HG03066 (cell line): Measurements from ENCODE around the gene HRC.

Experiments used
- ATAC-seq: cut with Tn5 transposase; IDR thresholded peaks from one replicate; pipeline ENCODE4 v1.9.1; 2021; ENCODE audit warnings: low read depth; ENCODE audit not compliant: unreplicated experiment

The HRC gene

DNA sequence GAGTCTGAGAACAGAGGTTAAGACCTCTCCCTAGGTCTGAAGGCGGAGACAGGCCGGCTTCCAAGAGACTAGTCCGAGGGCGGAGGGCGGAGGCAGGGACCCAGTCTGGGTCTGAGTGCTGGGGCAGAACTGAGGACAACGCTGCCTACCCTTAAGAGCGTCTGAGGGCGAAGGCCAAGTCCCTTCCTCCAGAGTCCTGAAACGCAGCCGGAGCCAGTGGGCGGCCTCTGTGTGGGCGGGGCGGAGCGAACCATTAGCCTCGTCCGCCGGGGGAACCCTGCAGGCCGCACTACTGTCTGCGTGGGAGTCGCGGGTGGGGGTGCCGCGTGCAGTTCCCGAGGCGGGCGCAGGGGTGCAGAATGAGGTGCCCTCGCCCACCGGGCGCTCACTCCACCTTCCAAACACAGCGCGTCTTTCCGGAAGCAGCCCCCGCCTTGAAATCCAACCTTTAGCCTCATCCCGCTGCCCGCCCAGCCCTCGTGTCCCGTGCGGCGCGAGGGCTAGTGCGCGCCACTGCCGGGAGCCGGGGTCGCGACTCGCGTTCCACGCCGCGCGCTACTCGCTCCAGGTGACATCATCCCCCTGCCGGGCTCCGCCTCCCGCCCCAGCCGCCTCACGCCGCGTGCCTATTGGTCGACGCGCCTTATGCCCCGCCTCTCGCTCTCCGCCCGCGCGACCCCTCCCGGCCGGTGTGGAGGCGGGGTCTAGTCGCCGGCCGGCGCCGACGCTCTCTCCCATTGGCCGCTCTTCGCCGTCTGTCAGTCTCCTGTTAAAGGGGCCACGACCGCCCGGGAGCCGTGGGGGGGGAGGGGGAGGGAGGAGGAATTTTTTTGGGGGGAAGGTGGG is 36.4 kb downstream of the HRC start, which contains the start of gene C19orf73:
Gene C19orf73, minus strand, starts transcription at position 579 of the 846 bp plus-strand sequence. Its CDS starts 121 bp downstream, at position 458.
- ATAC-seq, result peak; percentile 67

DNA sequence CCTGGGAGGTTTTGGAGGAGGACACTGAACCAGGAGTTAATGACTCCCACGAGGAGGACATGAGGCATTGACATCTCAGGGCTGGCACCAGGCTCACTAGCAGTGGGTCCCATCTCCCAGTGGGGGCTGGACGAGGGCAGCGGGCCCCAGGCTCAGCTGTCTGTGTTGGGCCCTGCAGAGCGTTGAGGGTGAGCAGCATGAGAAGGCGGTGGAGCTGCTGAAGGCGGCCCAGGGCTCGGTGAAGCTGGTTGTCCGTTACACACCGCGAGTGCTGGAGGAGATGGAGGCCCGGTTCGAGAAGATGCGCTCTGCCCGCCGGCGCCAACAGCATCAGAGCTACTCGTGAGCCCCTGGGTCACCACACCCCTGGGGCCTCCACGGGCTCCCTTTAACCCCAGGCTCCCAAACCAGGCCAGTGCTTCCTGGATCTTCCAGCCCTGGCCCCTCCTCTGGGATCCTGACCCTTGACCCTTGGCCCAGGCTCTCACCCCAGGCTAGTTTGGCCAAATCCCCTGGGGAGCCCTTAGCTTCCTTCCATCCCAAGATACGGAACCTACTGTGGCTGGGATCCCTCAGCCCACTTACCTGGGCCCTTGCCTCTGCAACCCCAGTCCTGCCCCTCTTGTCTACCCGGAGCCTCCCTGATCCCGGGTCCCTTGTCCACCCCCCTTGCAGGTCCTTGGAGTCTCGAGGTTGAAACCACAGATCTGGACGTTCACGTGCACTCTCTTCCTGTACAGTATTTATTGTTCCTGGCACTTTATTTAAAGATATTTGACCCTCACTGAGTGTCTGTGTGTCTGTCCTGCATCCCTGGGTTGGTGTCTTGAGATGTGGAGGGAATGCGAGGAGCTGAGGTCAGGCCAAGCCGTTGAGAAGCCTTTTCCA is 37.3 kb downstream of the HRC start:
- no peak for ATAC-seq

DNA sequence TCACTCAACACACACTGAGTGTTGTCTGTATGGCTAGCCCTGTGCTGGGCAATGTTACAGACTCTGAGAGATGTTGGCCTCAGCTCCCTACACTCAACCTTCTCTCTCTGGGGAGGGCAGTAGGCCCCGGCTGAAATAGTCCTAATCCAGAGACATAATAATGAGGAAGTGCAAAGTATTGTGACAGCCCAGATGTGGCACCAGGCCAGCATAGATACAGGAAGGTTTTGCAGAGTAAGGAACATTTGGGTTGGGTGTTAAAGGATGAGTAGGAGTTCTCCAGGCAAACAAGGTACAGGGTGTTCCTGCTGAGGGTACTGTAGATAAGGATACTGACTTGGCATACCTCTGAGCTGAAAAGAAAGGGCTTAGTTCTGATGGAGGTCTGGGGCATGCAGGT is 38.7 kb downstream of the HRC start:
- ATAC-seq, result no peak

DNA sequence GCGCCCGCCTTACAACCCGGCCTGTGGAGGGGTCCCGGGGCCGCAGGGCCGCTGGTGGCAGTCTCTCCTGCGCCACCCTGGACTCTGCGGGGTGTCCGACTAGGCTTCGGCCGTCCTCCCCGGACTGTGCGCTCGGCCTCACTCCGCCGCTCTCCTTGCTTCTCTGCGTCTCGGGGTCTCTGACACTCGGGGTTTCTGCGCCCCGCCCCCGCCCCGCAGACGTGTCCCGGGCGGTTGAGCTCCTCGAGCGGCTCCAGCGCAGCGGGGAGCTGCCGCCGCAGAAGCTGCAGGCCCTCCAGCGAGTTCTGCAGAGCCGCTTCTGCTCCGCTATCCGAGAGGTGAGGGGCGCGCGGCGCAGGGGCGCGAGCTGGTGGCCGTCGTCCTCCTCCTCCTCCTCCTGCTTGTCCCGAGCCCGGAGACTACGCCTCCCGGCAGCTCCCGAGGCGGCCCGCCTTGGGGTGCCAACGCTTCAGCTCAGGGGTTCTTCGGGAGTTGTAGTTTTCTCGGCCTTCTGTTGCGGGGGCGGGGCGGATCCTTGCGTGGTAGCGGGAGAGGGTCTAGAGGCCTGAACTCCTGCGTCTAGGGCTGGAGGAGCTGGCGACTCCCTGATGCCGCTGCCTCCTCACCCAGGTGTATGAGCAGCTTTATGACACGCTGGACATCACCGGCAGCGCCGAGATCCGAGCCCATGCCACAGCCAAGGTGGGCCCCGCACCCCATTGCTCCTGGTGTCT is 40.4 kb downstream of the HRC start:
- no peak for ATAC-seq

DNA sequence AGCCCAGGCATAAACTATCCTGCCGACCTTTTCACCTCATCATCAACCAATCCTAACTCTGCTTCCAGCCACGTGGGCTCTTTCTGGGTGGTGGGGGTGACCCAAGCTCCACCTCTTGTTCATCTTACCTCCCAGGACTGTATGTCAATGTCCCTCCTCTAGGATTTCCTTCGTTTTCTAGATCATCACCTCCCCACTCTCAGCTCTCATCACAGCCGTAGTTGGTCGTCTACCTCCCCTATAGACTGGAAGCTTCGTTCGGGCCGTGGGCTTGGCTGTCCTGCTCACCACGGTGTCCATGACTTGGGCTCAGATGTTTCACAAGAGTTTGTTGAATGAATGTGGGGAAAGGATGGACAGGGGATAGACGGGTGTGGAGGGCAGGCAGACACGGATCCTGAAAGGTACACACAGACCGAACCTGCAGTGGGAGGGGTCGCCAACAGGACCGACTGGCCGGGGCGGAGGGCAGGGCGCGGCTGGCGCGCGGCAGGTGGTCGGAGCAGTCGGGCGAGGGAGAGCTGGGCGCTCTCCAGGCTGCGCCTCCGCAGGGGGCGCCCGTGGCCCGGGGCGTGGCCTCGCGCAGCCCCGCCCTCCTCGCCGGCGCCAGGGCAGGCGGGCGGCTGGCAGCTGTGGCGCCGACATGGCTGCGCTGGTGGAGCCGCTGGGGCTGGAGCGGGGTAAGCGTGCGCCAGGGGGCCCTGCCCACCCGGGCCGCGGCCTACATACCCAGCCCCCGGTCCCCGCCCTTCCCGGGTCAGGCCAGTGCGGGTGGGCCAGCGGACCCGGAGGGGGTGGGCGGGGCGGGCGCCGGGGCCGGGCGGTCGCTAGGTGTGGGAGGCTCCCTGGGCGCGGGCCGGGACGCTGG is 41.2 kb downstream of the HRC start, which contains the start of gene LIN7B:
Gene LIN7B, plus strand, starts transcription at position 609 of the 868 bp plus-strand sequence. Its CDS starts 35 bp downstream, at position 644.
- no peak for ATAC-seq

DNA sequence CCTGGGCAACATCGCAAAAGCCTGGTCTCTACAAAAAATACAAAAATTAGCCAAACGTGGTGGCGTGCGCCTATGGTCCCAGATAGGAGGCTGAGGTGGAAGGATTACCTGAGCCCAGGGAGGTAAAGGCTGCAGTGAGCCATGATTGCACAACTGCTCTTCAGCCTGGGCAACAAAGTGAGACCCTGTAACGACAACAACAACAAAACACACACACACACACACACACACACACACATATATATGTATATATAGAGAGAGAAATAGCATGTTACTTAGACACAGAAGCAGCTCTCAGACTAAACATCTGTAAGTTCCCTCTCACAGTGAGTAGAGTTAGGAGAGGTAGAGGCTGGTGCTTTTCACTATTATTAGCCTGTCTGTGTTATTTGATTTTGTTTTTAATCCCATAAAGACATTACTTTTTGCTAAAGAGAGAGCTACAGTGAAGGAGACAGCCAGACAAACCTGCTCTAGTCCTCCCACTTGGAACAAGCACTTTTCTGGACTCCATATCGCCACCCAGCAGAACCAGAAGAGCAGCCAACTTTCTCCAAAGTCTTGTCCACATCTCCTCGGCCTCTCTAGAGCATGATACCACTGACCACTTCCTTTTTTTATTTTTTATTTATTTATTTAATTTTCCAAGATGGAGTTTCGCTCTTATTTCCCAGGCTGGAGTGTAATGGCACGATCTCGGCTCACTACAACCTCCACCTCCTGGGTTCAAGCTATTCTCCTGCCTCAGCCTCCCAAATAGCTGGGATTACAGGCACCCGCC is 43.8 kb downstream of the HRC start:
- no peak for ATAC-seq

DNA sequence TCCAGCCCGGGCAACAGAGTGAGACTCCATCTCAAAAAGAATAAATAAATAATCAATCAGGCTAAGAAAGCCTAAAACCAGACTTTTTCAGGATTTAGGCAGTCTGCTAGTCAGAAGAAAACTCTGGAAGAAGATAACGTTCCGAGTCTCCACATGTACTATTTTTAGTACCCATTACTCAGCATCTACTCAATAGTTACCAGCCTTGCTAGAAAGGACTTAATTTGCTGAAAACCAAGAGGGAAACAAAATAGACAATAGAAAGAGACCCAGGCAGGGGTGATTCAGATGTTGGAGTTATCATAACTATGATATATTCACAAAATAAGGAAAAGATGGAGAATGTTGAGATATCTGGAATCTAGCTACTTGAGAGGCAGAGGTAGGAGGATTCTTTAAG is 44.6 kb downstream of the HRC start:
- no peak for ATAC-seq

DNA sequence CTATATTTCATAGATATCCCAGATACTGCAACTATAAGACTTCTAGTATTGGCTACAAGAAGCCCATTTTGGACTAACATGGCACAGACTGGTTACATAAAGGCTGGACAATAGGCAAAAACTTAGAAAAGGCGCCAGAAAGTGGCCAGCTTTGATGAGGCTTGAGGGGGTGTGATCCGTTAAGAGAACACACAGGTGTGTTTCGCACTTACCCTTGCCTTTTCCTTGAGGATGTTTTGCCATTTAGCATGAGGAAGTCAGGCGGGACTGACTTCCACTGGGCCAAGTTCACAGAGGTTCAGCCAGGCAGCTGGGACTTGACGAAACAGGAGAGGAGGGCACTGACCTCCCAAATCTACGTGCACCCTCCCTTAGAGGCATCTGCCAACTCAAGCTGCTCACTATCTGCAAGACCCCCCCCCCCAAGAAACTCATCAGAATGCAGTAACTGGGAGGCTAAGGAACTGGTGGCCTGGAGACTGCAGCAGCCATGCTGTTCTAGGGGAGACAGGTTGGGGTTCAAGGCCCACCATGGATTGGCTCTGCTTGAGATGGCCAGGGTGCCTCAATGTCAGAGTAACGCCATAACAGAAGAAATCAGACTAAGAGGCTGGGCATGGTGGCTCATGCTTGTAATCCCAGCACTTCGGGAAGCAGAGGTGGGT is 45.5 kb downstream of the HRC start:
- ATAC-seq, result no peak

DNA sequence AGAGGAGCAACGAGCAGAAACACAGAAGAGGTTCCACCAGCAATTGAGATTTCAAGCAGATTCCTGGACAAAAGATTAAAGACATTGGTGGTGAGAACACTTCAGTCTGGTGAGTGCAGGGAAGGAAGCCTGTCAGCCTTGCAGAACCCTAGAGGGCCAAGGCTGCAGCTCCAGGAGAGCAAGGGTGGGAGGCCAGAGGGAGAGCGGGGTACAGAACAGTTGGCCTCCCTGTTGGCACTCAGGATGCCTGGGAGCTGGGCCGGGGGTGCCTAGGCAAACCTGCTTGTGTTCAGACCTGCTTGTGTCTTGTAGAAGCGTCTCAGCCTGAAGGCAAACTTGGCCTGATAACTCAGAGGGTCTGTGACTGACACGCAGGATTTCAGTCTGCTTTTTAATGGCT is 46.1 kb downstream of the HRC start:
- no peak for ATAC-seq

DNA sequence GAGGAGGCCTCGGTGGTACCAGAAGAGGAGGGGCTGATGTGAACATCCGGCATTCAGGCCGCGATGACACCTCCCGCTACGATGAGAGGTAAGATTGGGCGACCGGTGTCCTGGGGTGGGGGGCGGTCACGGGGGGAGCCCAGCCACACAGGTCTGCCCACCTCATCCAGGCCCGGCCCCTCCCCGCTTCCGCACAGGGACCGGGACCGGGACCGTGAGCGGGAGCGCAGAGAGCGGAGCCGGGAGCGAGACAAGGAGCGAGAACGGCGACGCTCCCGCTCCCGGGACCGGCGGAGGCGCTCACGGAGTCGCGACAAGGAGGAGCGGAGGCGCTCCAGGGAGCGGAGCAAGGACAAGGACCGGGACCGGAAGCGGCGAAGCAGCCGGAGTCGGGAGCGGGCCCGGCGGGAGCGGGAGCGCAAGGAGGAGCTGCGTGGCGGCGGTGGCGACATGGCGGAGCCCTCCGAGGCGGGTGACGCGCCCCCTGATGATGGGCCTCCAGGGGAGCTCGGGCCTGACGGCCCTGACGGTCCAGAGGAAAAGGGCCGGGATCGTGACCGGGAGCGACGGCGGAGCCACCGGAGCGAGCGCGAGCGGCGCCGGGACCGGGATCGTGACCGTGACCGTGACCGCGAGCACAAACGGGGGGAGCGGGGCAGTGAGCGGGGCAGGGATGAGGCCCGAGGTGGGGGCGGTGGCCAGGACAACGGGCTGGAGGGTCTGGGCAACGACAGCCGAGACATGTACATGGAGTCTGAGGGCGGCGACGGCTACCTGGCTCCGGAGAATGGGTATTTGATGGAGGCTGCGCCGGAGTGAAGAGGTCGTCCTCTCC is 47.4 kb downstream of the HRC start:
- no peak for ATAC-seq

DNA sequence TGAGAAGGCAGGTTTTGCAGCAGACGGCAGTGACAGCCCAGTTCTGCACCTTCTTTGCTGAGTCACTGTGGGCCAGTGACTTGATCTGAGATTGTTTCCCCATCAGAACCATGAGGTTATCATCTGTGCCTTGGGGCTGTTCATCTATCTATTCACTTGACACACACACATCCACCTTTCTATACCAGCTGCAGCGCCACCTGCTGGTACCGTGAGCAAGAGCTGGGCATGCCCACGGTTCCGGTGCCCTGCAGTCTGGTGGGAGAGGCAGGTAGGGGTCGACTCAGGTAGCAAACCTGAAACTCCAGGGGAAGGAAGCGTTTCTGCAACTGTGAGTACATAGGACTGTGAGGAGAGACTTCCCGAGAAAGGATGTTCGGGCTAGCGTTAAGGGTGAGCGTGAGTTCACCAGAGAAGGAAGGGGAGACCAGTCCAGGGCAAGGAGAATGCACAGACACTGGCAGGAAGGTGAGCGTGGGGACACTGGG is 48.5 kb downstream of the HRC start:
- ATAC-seq, result no peak

DNA sequence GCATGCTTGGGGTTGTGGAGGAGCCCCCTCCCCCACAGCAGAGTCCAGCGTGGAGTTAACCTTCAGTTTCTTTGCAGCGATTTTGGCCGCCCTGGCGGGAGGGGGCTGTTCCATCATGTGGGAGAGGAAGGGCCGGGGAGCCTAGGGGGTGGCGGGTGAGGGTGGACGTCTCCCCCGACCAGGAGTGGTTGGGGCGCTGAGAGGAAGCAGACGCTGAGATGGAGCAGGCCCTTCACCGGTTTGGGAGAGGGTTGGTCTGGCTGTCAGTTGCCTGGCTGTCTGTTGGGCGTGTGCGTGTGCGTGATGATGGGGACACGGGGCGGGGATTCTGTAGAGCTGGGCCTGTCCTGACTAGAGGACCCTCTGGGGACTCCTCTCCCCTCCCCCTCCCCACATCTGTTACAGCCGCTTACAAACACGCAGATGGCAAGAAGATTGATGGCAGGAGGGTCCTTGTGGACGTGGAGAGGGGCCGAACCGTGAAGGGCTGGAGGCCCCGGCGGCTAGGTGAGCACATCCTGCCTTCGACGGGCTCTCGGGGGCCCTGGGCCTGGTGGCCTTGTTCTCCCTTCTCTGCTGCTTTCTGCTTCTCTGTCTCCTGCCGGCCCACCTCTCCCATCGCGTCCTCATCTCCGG is 50.8 kb downstream of the HRC start:
- no peak for ATAC-seq

DNA sequence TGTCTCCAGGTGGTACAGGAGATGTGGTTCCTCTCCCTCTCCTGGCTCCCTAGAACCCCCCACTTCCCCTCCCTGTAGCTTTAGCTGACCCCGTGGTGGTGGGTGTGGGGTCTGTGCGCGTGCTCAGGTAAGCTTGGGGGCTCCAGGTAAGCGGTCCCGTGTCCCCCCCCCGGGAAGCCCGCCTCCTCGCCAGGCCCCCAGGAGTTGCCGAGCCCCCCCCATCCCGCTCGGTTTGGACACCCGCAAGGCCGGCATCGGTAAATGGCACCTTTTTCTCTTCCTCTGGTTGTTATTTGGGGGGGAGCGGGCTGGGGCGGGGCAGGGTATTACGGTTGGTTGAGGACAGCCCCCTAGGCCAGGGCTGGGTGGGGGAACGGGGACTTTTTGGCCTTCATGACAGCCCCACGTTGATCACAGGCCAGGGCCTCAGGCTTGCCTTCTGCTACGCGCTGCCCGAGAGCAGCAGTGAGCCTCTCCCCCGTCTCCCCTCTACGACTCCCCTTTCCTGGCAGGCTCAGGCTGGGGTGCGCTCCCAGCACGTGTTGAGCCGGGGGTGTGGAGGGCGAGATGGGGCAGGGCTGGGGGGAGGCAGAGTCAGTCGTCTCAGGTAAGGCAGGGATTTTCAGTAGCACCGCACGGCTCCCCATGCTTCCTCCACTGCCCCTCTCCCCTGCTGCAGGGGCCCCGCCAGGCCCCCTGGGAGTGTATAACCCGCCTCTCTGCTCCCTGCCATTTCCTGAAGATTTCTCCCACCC is 51.7 kb downstream of the HRC start:
- ATAC-seq, result no peak

DNA sequence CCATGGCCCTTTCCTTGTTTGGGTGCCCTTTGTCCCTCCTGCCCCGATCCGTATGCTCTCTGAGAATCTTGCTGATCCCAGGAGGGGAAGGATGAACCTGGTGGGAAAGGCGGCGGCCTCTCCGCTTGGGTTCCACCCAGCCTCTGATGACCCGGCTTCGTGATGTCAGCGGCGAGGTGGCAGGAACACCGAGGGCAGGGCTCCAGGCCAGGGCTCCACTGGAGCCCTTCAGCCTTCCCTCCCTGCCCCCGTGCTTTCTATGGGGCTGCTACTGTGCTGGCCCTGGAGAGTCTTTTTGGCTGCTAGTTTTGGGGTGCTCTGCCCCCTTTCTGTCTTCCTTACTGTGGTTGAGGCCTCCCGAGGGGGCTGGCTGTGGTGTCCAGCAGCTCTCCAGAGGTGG is 52.9 kb downstream of the HRC start:
- no peak for ATAC-seq
